ENCODE results near the gene SGIP1.
"Not testable (repeated sequence)": the region's sequence is repeated elsewhere in the genome, so short reads cannot be mapped to it uniquely, and the experiment has no call there.

SGIP1 gene

GRCh38 chr1:66685265-66685664 is 151.3 kb downstream of the SGIP1 start:
- DNase-seq, result no peak

GRCh38 chr1:66685670-66686069 is 151.7 kb downstream of the SGIP1 start:
- no peak for DNase-seq

- no peak for DNase-seq
Observed at GRCh38 chr1:66686406-66686805, 152.5 kb downstream of the SGIP1 start.

GRCh38 chr1:66687358-66687757 is 153.4 kb downstream of the SGIP1 start:
- no peak for DNase-seq

GRCh38 chr1:66690666-66691381 is 156.9 kb downstream of the SGIP1 start:
- DNase-seq, result no peak

GRCh38 chr1:66692681-66693080 is 158.7 kb downstream of the SGIP1 start:
- no peak for DNase-seq

- no peak for DNase-seq
Observed at GRCh38 chr1:66693856-66694255, 159.9 kb downstream of the SGIP1 start.

GRCh38 chr1:66695116-66695515 is 161.2 kb downstream of the SGIP1 start:
- no peak for DNase-seq

GRCh38 chr1:66696771-66697170 is 162.8 kb downstream of the SGIP1 start:
- no peak for DNase-seq

- no peak for DNase-seq
Observed at GRCh38 chr1:66699213-66699612, 165.3 kb downstream of the SGIP1 start.

- DNase-seq, result no peak
Observed at GRCh38 chr1:66704177-66704875, 170.4 kb downstream of the SGIP1 start.

- no peak for DNase-seq
Observed at GRCh38 chr1:66705110-66705509, 171.2 kb downstream of the SGIP1 start.

GRCh38 chr1:66711420-66711819 is 177.5 kb downstream of the SGIP1 start:
- DNase-seq, result no peak

GRCh38 chr1:66712839-66713238 is 178.9 kb downstream of the SGIP1 start:
- DNase-seq, result no peak

- DNase-seq, result no peak
Observed at GRCh38 chr1:66723985-66724384, 190.0 kb downstream of the SGIP1 start.

- DNase-seq, result no peak
Observed at GRCh38 chr1:66725885-66726665, 192.1 kb downstream of the SGIP1 start.

GRCh38 chr1:66728021-66728420 is 194.1 kb downstream of the SGIP1 start:
- no peak for DNase-seq

GRCh38 chr1:66728716-66729115 is 194.8 kb downstream of the SGIP1 start:
- DNase-seq, result not testable (repeated sequence)

- DNase-seq, result peak; percentile 65
Observed at GRCh38 chr1:66729119-66729518, 195.2 kb downstream of the SGIP1 start.

- DNase-seq, result no peak
Observed at GRCh38 chr1:66729523-66729922, 195.6 kb downstream of the SGIP1 start.

GRCh38 chr1:66730462-66730861 is 196.5 kb downstream of the SGIP1 start:
- no peak for DNase-seq

- DNase-seq, result no peak
Observed at GRCh38 chr1:66731170-66731865, 197.4 kb downstream of the SGIP1 start.

All from GF-D8 (cell line).